Neural cell (in vitro differentiated cells): ENCODE data around the gene SHPK.

Source experiments
- EP300 ChIP-seq: fragments of 450-650 bp; conservative IDR thresholded peaks from 2 replicates; pipeline ENCODE4 v1.6.1; 2014; ENCODE audit warnings: antibody characterized with exemption, mild to moderate bottlenecking, moderate library complexity; ENCODE audit not compliant: poor library complexity, severe bottlenecking
- EZH2 ChIP-seq: fragments of 200-600, 300-800 bp; shearing (Covaris generic), sonication (generic); IDR thresholded peaks from 2 replicates; pipeline ENCODE4 v1.6.1; 2014; ENCODE audit warnings: antibody characterized with exemption, low read length, borderline replicate concordance, mild to moderate bottlenecking; ENCODE audit not compliant: insufficient read depth, poor library complexity, severe bottlenecking
- REST ChIP-seq: IDR thresholded peaks from 2 replicates; pipeline ENCODE4 v1.6.1; 2012; ENCODE audit warnings: borderline replicate concordance

GRCh38 chr17:3602499-3602898 lies 33.6 kb downstream of the SHPK start:
- TF ChIP-seq EP300 (no peak), EZH2 (no peak), REST (no peak)
